ENCODE measurements around the gene FAM185A.

- TF ChIP-seq POLR2A (IDR thresholded peaks at IDR 0.05) (no peak), CTCF (IDR thresholded peaks at IDR 0.05) (no peak), POLR2AphosphoS5 (IDR thresholded peaks at IDR 0.05) (no peak), EP300 (IDR thresholded peaks at IDR 0.05; ENCODE audit: low read depth) (no peak)
Observed at GRCh38 chr7:102806613-102807012, 57.8 kb downstream of the FAM185A start.
